Sigmoid colon (tissue), 4 donors: ENCODE measurements around the gene TBXAS1.

Experiments
- EP300 ChIP-seq, 4 donors: sonication (generic); formaldehyde crosslinking; IDR thresholded peaks; one replicate each; pipeline ENCODE4 v1.6.1; 2017; ENCODE audit warnings: antibody characterized with exemption in 4 of 4
- POLR2A ChIP-seq, 2 donors: fragments of 450-650 bp; IDR thresholded peaks; one replicate each; pipeline ENCODE4 v1.6.1; 2016; ENCODE audit warnings: antibody characterized with exemption in 2 of 2, mild to moderate bottlenecking in 2 of 2, moderate library complexity in 2 of 2
- POLR2AphosphoS5 ChIP-seq, 4 donors: sonication (generic); formaldehyde crosslinking; IDR thresholded peaks; one replicate each; pipeline ENCODE4 v1.6.1; 2017; ENCODE audit warnings: antibody characterized with exemption in 4 of 4
- TF ChIP-seq, protein P1 (sequence below), 4 experiments: fragments of 450-650 bp in 3 of 4; fragments of 200-600 bp in 1 of 4; IDR thresholded peaks; one replicate each; pipeline ENCODE4 v1.5.1; 2016 to 2019; ENCODE audit warnings: antibody characterized with exemption in 4 of 4, mild to moderate bottlenecking in 3 of 4, moderate library complexity in 2 of 4

DNA sequence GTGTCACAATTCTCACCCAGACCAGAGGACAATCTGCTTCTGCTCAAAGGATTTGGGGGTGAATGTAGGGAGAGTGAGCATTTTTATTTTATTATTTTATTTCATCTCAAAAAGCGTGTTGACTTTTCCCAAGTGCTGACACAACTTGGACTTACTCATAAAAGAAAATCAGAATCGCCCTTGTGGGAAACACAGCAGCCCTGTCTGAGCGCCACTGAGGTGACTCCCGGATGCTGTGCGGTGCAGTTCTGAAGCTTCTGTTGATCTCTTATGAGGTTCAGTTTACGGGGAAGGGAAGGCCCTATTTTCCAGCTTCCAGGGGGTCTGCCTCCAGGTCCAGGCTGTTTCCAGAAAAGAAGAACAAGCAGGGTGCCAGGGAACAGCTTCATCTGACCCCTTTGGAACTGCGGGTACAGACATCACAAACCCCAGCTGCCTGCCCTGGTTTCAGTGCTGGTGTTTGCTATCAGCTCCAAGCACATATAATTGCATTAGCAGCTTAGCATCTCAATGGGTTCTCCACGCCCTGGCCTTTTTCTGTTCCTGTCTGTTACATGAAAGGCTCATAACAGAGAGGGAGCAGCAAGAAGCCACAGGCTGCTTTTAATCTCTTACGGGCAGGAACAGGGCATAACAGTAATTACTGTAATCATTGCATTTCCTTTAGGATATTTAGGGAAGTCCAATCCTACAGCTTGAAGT is 181.3 kb downstream of the TBXAS1 start:
- no peak for TF ChIP-seq POLR2A (IDR thresholded peaks at IDR 0.05)
- TF ChIP-seq, protein P1, sequence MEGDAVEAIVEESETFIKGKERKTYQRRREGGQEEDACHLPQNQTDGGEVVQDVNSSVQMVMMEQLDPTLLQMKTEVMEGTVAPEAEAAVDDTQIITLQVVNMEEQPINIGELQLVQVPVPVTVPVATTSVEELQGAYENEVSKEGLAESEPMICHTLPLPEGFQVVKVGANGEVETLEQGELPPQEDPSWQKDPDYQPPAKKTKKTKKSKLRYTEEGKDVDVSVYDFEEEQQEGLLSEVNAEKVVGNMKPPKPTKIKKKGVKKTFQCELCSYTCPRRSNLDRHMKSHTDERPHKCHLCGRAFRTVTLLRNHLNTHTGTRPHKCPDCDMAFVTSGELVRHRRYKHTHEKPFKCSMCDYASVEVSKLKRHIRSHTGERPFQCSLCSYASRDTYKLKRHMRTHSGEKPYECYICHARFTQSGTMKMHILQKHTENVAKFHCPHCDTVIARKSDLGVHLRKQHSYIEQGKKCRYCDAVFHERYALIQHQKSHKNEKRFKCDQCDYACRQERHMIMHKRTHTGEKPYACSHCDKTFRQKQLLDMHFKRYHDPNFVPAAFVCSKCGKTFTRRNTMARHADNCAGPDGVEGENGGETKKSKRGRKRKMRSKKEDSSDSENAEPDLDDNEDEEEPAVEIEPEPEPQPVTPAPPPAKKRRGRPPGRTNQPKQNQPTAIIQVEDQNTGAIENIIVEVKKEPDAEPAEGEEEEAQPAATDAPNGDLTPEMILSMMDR (IDR thresholded peaks at IDR 0.05): no peak
- no peak for TF ChIP-seq EP300 (IDR thresholded peaks at IDR 0.05)
- TF ChIP-seq POLR2AphosphoS5 (IDR thresholded peaks at IDR 0.05): no peak
